Activated CD4-positive, alpha-beta T cell treated with anti-CD3 and anti-CD28 coated beads for 36 hours (primary cell): ENCODE measurements around the gene SEMA4D. TPM values are rescaled to one million over a fixed set of nuclear protein-coding genes. Genes with fewer than 3 reads are reported as not detected.

Experiments used
- ATAC-seq: fragments of 200-7000 bp; cut with Tn5 transposase; one replicate; pipeline ENCODE4 v1.10.0; 2021; ENCODE audit warnings: mild to moderate bottlenecking, moderate library complexity
- CTCF ChIA-PET: fragments of 350-600 bp; sonication (Branson Sonifier 250); formaldehyde crosslinking; loops from one replicate; lab custom pipeline; 2021; ENCODE audit warnings: antibody characterized with exemption; lab: Charles Lee
- POLR2A ChIA-PET: fragments of 350-600 bp; sonication (Branson Sonifier 250); formaldehyde crosslinking; loops from one replicate; lab custom pipeline; 2021; ENCODE audit warnings: antibody characterized with exemption, inconsistent platforms; lab: Charles Lee
- DNase-seq: peaks from one replicate; pipeline ENCODE4 v3.0.0-alpha.2; 2020
- H3K27ac Mint-ChIP-seq: one replicate; pipeline ENCODE4 v1.8.0; 2021; ENCODE audit warnings: mixed read lengths
- H3K27me3 Mint-ChIP-seq: one replicate; pipeline ENCODE4 v1.8.0; 2021; ENCODE audit warnings: mixed read lengths
- H3K36me3 Mint-ChIP-seq: one replicate; pipeline ENCODE4 v1.8.0; 2021; ENCODE audit warnings: low read depth, mixed read lengths
- H3K4me1 Mint-ChIP-seq: one replicate; pipeline ENCODE4 v1.8.0; 2021; ENCODE audit warnings: mixed read lengths
- H3K4me3 Mint-ChIP-seq: one replicate; pipeline ENCODE4 v1.8.0; 2021; ENCODE audit warnings: mild to moderate bottlenecking, moderate library complexity, mixed read lengths
- H3K9me3 Mint-ChIP-seq: one replicate; pipeline ENCODE4 v1.8.0; 2021; ENCODE audit warnings: low read depth, mixed read lengths
- intact Hi-C, 2 experiments: fragments of 100-400 bp; cut with DNase I in 1 of 2; cut with micrococcal nuclease in 1 of 2; formaldehyde crosslinking; loops; one replicate each; pipeline versions ENCODE4 v1.14.2 to v1.15.1; 2022 to 2024; cut with DNase I, micrococcal nuclease
- total RNA-seq, 2 experiments: library from RNA; stranded (reverse); gene quantifications; one replicate each; pipeline ENCODE4 v1.2.3, GENCODE V29; 2021

SEMA4D gene
- total RNA-seq, 2 experiments from 2014 or later: 215 to 226 TPM

DNA sequence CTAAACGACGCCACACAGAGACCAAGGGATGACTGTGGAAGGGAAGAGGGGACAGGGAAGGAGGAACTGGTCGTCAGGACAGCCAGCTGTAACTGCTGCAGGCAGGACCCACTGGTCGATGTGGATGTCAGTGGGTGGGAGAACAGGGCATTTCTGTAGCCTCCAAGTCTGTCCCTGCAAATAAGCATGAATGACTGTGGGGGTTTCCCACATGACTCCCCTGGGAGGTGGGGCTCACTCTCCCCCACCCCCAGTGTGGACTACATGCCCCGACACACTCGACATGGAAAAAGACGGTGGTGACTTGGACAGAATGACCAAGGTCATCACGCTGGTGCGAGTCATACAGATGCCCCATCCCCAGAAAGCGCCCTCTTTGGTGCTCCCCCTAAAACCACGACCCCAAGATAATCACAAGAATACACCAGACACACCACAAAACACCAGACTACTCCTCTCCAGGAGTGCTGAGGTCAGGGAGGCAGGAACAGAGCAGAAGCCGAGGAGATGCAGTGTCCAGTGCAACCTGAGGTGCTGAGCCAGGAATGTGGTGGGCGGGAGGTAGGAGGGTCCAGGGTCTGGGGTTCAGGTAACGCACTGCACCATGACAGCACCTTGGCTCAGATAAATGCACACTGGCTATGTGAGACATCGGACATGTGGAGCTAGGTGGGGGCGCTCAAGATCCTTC lies 114.7 kb downstream of the SEMA4D start:
- no peak overlapping the region for H3K4me3 Mint-ChIP-seq
- no peaks in the 10 kb centered on the region for H3K27me3 Mint-ChIP-seq
- no peak for ATAC-seq
- ChIA-PET POLR2A (no interaction called here), CTCF (interaction anchor here (0.6 to 1.4 kb wide), 3 partner anchors 15 to 166 kb away, joined by 5 to 8 read pairs (median 5); no protein-coding TSS in a partner anchor)
- intact Hi-C loops: no loop called here
- no peaks in the 10 kb centered on the region for H3K9me3 Mint-ChIP-seq
- peaks cover 51% of the 10 kb centered on the region for H3K4me1 Mint-ChIP-seq
- no peak for DNase-seq
- peaks cover 81% of the 10 kb centered on the region for H3K36me3 Mint-ChIP-seq
- H3K27ac Mint-ChIP-seq: peak overlapping the region; percentile 83

- POLR2A ChIA-PET: interaction anchor here (1.0 kb wide), 1 partner anchor 97 kb away, joined by 5 read pairs; no protein-coding TSS in a partner anchor
- intact Hi-C loops: no loop called here
- Mint-ChIP-seq H3K36me3 (peaks cover 83% of the 10 kb centered on the region), H3K4me3 (peak overlapping the region; percentile 10), H3K27me3 (no peaks in the 10 kb centered on the region), H3K9me3 (no peaks in the 10 kb centered on the region), H3K4me1 (peaks cover 51% of the 10 kb centered on the region), H3K27ac (peak overlapping the region; percentile 86)
- DNase-seq (peak; percentile 58), ATAC-seq (peak; percentile 55)
- CTCF ChIA-PET: interaction anchor here (0.7 to 1.4 kb wide), 3 partner anchors 26 to 167 kb away, joined by 3 to 8 read pairs (median 3); no protein-coding TSS in a partner anchor
Observed at GRCh38 chr9:89382026-89382986, 115.6 kb downstream of the SEMA4D start.

- no peaks in the 10 kb centered on the region for H3K9me3 Mint-ChIP-seq
- peaks cover 58% of the 10 kb centered on the region for H3K4me1 Mint-ChIP-seq
- CTCF ChIA-PET: no interaction called here
- H3K27ac Mint-ChIP-seq: peak overlapping the region; percentile 80
- H3K27me3 Mint-ChIP-seq: no peaks in the 10 kb centered on the region
- POLR2A ChIA-PET: no interaction called here
- H3K36me3 Mint-ChIP-seq: peaks cover 81% of the 10 kb centered on the region
- intact Hi-C loops: no loop called here
- ATAC-seq: no peak
- DNase-seq: no peak
- H3K4me3 Mint-ChIP-seq: no peak overlapping the region
Observed at GRCh38 chr9:89381308-89381609, 116.7 kb downstream of the SEMA4D start.

DNA sequence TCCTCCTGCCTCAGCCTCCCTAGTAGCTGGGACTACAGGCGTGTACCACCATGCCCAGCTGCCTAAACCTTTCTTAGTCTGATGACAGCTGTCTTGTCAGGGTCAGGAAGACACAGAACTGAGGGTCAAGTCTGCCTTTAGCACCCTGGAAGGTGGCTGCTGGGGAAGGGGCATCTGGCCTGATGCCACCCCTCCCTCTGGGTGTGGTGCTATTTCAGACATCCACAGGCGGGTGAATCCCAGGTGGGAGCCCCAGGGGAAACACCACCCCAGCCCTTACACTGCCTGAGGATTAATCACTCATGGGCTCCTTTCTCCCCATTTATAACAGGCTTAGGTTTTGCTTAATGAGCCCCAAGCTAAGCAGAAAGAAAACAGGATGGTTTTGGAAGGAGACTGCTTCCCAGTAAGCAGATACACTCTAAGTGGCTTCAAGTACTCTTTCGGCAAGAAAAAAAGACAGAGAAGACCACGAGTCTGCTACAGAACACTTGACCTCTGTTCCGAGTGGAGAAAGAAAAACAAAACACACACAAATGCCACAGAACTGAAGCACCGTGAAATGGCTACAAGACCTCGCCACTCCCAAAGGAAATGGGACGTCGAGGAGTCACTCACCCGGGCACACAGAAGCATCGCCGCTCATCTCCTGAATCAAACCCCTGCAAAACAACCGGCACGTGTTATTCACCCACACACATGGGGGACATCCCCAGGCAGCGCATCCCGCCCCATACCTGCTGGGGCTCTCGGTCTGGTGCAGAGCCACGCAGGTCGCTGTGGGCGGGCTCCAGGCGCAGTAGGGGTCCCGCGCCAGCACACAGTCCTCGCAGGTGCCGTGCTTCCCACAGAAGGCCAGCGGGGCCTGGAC lies 117.2 kb downstream of the SEMA4D start:
- Mint-ChIP-seq H3K4me1 (peaks cover 62% of the 10 kb centered on the region), H3K27ac (peak overlapping the region; percentile 80), H3K36me3 (peaks cover 76% of the 10 kb centered on the region), H3K27me3 (no peaks in the 10 kb centered on the region), H3K4me3 (no peak overlapping the region), H3K9me3 (no peaks in the 10 kb centered on the region)
- no peak for DNase-seq
- intact Hi-C loops: no loop called here
- POLR2A ChIA-PET: interaction anchor here (0.6 kb wide), 1 partner anchor 44 kb away, joined by 3 read pairs; no protein-coding TSS in a partner anchor
- no peak for ATAC-seq
- CTCF ChIA-PET: interaction anchor here (0.7 to 1.3 kb wide), 2 partner anchors 149 to 175 kb away, joined by 3 read pairs; no protein-coding TSS in a partner anchor

GRCh38 chr9:89379508-89380115 lies 118.3 kb downstream of the SEMA4D start:
- intact Hi-C loops: no loop called here
- ChIA-PET POLR2A (interaction anchor here (0.6 kb wide), 1 partner anchor 45 kb away, joined by 3 read pairs; no protein-coding TSS in a partner anchor), CTCF (interaction anchor here (1.3 kb wide), 1 partner anchor 150 kb away, joined by 3 read pairs; no protein-coding TSS in a partner anchor)
- Mint-ChIP-seq H3K27ac (peak overlapping the region; percentile 80), H3K4me1 (peaks cover 63% of the 10 kb centered on the region), H3K36me3 (peaks cover 71% of the 10 kb centered on the region), H3K4me3 (no peak overlapping the region), H3K9me3 (no peaks in the 10 kb centered on the region), H3K27me3 (no peaks in the 10 kb centered on the region)
- no peak for ATAC-seq
- no peak for DNase-seq

- Mint-ChIP-seq H3K27ac (peak overlapping the region; percentile 80), H3K36me3 (peaks cover 66% of the 10 kb centered on the region), H3K4me1 (peaks cover 58% of the 10 kb centered on the region), H3K9me3 (no peaks in the 10 kb centered on the region), H3K27me3 (no peaks in the 10 kb centered on the region), H3K4me3 (no peak overlapping the region)
- intact Hi-C loops: no loop called here
- ChIA-PET POLR2A (no interaction called here), CTCF (no interaction called here)
- ATAC-seq: no peak
- DNase-seq: no peak
Observed at GRCh38 chr9:89379031-89379430, 118.9 kb downstream of the SEMA4D start.

DNA sequence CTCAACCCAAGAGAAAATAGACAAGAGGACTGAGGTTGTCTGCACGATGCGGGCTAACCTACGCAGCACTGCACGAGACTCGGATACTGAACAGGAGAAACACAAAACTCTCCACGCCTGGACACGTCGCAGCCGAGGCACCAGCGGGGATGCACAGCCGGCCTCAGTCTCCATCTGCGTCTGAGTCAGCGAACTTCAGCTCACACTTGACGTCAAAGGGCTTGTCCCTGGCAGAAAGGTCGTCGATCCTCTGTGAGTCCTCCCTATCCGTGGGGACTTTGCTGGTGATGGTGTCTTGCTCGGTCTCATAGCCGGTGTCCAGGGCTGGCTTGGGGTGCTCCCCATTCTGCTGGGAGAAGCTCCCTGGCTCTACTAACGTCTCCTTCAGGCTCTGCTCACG lies 119.4 kb downstream of the SEMA4D start:
- H3K27ac Mint-ChIP-seq: peak overlapping the region; percentile 80
- CTCF ChIA-PET: no interaction called here
- intact Hi-C loops: no loop called here

GRCh38 chr9:89377411-89377810 lies 120.5 kb downstream of the SEMA4D start:
- Mint-ChIP-seq H3K27ac (peak overlapping the region; percentile 58), H3K36me3 (peaks cover 55% of the 10 kb centered on the region), H3K27me3 (no peaks in the 10 kb centered on the region), H3K4me1 (peaks cover 47% of the 10 kb centered on the region), H3K9me3 (no peaks in the 10 kb centered on the region), H3K4me3 (no peak overlapping the region)
- intact Hi-C loops: no loop called here
- DNase-seq (no peak), ATAC-seq (no peak)
- CTCF ChIA-PET: no interaction called here
- POLR2A ChIA-PET: no interaction called here

More for the DNA sequence above, 119.4 kb downstream of the SEMA4D start:
- ATAC-seq (no peak), DNase-seq (no peak)
- Mint-ChIP-seq H3K9me3 (no peaks in the 10 kb centered on the region), H3K4me1 (peaks cover 55% of the 10 kb centered on the region), H3K4me3 (no peak overlapping the region), H3K27me3 (no peaks in the 10 kb centered on the region), H3K36me3 (peaks cover 63% of the 10 kb centered on the region)
- POLR2A ChIA-PET: interaction anchor here (0.7 kb wide), 1 partner anchor 433 kb away, joined by 4 read pairs; no protein-coding TSS in a partner anchor

DNA sequence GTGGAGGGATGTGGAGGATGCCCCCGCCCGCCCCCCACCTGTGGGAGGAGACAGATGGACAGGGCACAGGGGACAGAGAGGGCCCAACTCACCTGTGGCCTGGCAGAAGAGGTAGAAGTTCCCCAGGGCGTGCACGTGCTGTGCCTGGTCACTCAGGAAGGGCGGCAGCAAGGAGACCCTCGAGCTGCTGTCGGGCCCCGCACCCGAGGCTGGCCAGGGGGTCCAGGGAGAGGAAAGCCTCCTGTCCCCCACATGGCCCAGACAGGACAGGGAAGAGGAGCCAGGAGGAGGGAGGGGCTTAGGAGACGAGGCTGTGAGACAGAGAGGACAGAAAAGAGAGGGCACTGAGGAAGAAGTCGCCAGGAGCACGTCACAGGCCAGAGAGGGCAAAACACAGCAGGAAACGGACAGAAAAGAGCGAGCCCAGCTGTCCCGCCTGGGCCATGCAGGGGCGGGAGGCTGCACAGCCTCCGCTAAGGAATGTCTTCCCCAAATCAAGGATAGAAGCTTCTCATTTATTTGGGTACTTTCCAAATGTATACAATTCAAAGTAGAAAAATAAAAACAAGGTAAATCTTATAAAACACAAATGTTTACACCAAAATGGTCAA lies 121.1 kb downstream of the SEMA4D start:
- no peak for DNase-seq
- Mint-ChIP-seq H3K27ac (peak overlapping the region; percentile 58), H3K27me3 (no peaks in the 10 kb centered on the region), H3K36me3 (peaks cover 50% of the 10 kb centered on the region), H3K4me3 (no peak overlapping the region), H3K9me3 (no peaks in the 10 kb centered on the region), H3K4me1 (peaks cover 41% of the 10 kb centered on the region)
- CTCF ChIA-PET: no interaction called here
- POLR2A ChIA-PET: interaction anchor here (0.5 kb wide), 1 partner anchor 548 kb away, joined by 3 read pairs; no protein-coding TSS in a partner anchor
- intact Hi-C loops: no loop called here
- no peak for ATAC-seq

DNA sequence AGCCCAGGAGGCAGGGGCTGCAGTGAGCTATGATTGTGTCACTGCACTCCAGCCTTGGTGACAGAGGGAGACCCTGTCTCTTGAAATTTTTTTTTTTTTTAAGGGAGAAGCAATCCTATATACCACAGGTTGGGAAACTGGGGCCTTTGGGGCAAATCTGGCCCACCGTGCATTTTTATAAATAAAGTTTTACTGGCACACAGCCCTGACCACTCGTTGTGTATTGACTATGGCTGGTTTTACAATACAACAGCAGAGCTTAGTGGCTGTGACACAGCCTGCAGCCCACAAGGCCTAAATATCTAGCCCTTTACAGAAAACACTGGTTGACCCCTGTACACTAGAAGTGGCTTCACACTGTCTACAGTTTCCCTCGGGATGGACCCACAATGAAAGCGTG lies 121.6 kb downstream of the SEMA4D start:
- no peak for ATAC-seq
- no peaks in the 10 kb centered on the region for H3K9me3 Mint-ChIP-seq
- peak overlapping the region; percentile 47 for H3K27ac Mint-ChIP-seq
- POLR2A ChIA-PET: interaction anchor here (0.5 kb wide), 1 partner anchor 548 kb away, joined by 3 read pairs; no protein-coding TSS in a partner anchor
- H3K36me3 Mint-ChIP-seq: peaks cover 44% of the 10 kb centered on the region
- intact Hi-C loops: no loop called here
- no peak overlapping the region for H3K4me3 Mint-ChIP-seq
- CTCF ChIA-PET: interaction anchor here (1.2 to 1.4 kb wide), 2 partner anchors 10 to 173 kb away, joined by 4 to 5 read pairs; no protein-coding TSS in a partner anchor
- peaks cover 35% of the 10 kb centered on the region for H3K4me1 Mint-ChIP-seq
- DNase-seq: no peak
- H3K27me3 Mint-ChIP-seq: no peaks in the 10 kb centered on the region
